Activated CD4-positive, CD25-positive, alpha-beta regulatory T cell treated with anti-CD3 and anti-CD28 coated beads, Interleukin-2, amount 50 U/mL, for 72 hours (primary cell): ENCODE measurements around the gene RAB36.
"Not testable (repeated sequence)": the region's sequence is repeated elsewhere in the genome, so short reads cannot be mapped to it uniquely, and the experiment has no call there.

Experiments
- DNase-seq: peaks from one replicate; pipeline ENCODE4 v3.0.0; 2021

The RAB36 gene

DNA sequence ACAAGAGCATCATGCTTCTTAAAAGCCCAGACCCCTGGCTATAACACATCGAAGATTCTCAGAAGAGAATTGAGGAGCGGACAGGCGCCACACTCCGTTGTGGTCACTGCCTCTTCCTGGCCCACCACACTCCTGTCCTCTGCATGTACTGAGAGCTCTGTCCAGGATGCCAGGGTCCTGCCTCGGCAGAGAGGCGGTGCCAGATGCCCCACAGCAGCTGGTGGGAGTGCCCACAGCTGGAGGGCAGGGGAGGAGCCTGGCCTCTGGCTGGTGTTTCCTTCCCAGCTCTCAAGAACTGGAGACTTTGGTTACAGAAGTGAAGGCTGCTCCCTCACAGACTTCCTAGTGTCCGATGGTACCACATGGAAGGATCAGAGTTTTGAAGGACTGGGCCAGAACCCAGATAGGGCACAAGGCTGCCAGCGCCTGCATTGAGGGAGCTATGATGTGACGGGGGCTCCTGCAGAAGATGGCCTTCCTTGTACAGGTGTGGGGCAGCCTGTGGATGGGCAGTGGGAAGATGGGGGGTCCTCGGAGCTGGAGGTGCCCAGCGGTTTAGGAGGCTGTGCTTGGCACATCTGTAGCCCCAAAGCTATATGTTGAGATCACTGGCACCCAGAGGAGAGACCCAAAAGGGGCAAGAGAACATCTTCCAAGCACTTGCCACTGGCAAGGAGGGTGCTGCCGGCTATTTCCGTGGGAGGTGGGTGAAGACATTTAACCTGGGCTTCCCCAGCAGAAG, 22.9 kb upstream of the RAB36 start:
- no peak for DNase-seq

DNA sequence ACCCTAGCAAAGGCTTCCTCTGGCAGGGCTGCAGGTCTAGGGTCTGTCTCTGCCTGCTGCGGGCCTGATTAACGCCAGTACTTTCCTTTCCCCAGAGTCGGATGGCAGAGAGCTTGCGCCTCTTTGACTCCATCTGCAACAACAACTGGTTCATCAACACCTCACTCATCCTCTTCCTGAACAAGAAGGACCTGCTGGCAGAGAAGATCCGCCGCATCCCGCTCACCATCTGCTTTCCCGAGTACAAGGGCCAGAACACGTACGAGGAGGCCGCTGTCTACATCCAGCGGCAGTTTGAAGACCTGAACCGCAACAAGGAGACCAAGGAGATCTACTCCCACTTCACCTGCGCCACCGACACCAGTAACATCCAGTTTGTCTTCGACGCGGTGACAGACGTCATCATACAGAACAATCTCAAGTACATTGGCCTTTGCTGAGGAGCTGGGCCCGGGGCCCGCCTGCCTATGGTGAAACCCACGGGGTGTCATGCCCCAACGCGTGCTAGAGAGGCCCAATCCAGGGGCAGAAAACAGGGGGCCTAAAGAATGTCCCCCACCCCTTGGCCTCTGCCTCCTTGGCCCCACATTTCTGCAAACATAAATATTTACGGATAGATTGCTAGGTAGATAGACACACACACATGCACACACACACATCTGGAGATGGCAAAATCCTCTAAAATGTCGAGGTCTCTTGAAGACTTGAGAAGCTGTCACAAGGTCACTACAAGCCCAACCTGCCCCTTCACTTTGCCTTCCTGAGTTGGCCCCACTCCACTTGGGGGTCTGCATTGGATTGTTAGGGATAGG, 22.1 kb upstream of the RAB36 start:
- no peak for DNase-seq

DNA sequence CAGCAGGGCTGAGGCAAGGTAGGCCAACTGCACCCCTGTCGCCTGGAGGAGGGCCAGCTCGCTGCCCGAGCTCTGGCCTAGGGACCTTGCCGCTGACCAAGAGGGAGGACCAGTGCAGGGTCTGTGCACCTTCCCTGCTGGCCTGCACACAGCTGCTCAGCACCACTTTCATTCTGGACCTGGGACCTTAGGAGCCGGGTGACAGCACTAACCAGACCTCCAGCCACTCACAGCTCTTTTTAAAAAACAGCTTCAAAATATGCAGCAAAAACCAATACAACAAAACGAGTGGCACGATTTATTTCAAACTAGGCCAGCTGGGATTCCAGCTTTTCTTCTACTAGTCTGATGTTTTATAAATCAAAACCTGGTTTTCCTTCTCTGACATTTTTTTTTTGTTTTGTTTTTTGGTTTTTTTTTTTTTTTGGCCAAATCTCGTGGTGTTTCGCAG, 21.4 kb upstream of the RAB36 start:
- no peak for DNase-seq

DNA sequence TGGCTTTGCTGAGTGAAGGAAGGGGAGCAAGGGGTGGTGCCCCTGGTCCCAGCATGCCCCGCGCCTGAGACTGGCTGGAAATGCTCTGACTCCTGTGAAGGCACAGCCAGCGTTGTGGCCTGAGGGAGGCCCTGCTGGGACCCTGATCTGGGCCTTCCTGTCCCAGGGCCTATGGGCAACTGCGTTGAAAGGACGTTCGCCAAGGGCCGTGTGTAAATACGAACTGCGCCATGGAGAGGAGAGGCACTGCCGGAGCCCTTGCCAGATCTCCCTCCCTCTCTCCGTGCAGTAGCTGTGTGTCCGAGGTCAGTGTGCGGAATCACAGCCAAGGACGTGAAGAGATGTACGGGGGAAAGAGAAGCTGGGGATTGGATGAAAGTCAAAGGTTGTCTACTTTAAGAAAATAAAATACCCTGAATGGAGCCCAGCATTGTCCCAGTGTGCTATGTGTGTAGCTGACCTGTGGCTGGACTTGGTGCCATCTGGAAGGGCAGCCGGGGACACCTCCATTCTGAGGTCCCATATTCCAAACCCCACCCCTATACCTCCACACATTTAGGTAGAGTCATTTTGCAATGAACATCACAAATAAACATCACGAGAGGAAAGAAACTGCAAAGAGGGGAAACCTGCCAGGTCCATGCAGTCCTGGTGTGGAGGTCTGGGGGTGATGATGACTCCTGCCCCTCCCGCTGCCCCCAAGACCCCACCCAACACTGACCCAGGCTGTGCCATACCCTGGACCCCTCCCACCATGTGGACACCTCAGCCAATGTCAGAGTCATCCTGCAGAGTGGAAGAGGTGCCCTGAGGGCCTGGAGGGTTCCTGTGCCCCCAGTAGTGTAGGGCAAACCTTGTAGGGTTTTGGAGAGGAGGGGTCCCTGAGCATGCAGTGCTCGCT, 20.4 kb upstream of the RAB36 start:
- DNase-seq = no peak

DNA sequence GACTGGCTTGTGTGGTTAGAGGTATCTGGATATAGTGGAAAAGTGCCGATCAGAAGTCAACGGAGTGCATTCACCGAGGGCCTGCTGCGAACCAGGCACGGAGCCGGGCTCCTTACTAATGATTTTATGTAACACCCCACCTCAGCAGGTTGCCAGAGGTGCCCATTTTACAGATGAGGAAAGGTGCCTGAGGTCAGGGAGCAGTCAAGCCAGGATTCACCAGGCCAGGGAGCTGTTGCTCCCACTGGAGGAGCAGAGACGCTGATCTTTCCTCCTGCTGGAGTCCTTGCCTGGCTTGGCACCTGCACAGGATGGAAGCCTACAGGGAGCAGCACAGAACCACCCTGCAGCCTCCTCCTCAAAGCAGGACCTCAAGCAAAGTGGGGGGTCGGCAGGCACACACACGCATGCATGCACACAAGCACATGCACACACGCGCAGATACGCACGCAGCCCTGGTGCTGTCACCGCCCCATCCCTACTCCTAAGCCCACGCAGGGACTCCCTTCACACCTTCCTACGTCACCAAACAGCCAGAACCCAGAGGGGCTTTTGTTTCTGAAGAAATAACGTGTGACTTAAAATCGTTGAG, 19.7 kb upstream of the RAB36 start:
- no peak for DNase-seq

DNA sequence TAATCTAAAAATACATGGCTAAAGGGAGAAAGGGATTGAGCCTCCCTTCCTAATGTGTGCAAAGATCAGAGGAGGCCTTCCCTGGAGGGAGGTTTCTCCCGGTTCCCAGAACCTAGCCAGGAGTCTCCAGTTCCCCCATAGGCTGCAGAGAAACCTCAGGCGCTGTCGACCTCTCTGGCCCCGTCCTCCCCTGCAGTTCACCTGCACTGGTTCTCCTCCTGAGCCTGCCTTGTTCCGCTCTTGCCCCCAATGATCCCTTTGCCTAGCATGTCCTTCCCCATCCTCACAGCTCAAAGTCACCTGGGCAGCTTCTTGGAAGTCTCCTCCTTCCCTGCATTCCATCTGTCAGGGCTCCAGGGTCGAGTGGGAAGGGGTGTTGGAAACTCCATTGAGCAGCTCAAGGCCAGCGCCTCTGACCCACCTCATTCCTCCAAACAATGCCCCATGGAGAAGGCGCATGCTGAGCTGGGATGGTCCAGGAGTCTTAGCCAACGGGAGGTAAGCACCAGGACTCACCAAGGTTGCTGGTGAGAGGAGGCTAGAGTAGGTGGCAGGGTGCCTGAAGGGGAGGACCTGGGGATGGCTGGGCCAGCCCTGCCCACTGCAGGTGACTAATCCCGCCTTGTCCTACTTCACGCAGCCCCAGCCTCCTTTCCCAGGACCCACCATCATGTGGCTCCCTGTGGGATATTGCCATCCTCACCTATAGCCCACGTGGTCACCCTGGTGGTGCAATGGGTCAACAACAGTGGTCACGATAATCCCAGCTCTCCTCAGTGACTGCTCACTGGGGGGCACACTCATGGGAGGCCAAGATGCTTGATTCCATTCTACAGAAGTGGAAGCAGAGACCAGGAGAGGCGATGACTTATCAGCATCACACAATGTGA, 18.9 kb upstream of the RAB36 start:
- DNase-seq = no peak

DNA sequence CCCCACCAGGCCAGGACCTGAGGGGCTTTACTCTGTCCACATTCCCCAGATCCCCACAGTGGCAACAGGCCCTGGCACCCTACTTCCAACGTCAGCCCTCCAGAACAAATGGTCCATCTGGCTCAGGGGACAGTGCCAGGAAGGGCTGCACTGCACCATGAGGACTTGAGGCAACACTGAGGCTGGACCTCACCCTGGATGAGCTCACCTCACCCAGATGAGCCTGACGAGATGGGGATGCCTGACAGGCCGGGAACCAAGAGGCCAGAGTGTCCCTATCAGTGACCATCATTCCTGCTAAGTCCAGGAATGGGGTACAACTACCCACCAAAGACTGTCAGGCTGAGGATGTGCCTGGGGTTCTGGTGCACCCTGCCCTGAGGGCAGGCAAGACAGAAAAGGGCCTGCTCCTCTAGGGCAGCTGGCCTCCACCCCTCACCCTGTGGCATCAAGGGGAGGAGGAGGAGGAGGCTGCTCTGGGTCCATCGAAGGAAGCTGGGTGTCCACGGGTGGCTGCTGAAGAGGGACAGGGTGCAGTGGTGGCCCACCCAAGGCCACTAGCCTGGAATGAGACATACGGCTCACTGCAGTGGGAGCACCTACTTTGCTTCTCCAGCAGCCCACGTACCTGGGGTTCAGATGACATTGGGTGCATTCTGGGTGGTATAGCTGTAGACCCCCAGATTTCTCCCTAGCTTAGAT, 18.1 kb upstream of the RAB36 start:
- DNase-seq = no peak

DNA sequence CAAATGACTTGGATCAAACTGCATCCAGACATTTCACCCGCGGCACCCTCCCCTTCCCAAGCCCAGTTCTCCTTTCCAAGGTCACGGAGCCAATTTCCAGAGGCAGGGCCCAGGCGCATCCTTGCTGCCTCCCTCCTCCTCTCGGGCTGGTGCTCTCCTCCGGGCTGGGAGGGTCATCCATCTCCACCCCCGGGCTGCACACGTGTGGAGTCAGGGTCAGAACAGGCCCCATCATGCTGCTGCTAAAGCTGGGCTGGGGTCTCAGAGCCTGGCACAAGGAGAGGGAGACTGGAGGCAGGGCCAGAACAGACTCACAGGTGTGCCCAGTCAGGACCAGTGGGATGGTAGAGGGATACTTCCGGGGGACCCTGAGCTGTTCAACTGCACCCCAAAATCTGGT, 17.5 kb upstream of the RAB36 start:
- no peak for DNase-seq

DNA sequence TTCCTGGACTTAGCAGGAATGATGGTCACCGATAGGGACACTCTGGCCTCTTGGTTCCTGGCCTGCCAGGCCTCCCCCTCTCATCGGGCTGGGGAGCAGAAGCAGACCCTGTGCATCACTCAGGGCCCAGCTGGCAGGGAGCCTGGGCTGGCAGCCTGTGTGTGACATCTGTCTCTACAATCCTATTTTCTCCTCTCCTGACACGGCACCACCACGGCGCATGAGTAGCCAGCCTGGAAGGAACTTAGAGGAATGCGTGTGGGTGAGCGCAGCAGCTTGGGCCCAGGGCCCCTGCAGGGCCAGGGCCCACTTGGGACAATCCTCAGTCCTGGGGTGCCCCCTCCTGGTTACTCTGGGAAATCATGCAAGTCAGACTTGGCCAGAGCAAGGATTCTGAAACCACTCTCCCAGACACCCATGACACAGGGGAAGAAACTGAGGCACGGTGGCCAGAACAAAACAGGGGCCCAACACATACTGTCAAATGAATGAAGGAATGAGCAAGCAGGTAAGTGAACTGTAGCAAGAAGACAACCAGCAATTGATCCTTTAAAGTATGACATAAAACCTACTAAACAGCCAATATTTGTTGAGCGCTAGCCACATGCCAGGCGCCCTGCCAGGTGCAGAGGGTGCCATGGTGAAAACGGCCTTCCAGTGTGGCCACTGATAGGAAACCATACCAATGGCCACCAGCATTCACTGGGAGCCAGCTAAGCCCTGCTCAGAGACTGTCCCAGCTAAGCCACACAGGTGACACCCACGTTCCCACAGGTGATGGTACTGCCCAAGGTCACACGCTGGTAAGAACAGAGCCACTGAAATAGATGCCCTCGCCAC, 16.8 kb upstream of the RAB36 start:
- DNase-seq = peak; percentile 64

DNA sequence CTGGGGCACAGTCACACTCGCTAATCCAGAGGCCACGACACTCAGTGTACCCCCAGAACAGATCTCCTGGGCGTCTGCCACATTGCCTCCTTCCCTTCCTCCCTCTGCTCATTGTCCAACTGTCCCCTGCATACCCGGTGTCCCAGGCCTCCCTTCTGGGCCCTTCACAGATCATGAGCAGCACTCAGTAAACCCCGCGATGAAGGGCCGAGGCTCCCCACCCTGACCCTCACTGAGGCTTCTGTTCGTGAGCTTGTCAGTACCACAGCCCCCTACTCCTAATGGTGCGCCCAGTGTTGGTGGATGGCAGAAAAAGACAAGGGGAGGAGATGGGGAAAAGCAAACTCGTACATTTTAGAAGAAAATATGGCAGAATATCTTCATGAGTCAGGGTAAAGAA, 16.1 kb upstream of the RAB36 start:
- DNase-seq = no peak

DNA sequence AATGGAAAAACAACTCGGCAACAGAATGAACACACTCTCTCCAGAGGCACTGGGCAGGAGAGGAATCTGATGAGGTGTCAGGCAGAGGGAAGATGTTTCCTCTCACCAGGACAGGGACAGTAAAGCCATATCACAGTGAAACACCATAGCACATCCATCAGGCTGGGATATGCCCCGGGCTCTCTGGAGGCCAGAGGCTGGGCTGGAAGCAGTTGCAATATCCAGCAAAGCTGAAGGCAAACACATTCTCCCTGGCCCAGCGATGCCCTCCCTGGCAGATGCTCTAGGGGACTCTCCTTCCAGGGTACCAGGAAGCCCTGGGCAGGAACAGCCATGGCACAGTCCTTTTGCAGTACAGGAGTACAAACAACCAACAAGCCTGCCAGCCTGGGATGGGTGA, 14.6 kb upstream of the RAB36 start:
- DNase-seq = no peak

DNA sequence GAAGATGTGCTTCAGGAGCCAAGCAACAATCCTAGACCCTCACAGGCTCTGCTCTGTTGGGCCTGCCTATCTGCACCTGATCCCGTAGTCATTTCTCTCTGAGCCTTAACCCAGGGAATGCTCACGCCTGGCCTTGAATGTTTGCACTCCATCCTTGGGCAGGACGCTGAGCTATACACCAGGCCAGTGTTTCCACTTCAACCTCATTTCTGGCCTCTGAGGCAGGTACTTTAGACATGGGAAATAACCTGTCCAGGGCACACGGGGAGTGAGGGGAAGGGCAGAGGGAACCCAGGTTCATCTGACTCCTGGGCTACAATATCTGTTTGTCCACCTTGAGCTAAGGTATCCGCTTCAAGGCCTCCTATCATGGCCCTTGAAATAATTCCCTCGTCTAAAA, 13.3 kb upstream of the RAB36 start:
- no peak for DNase-seq

DNA sequence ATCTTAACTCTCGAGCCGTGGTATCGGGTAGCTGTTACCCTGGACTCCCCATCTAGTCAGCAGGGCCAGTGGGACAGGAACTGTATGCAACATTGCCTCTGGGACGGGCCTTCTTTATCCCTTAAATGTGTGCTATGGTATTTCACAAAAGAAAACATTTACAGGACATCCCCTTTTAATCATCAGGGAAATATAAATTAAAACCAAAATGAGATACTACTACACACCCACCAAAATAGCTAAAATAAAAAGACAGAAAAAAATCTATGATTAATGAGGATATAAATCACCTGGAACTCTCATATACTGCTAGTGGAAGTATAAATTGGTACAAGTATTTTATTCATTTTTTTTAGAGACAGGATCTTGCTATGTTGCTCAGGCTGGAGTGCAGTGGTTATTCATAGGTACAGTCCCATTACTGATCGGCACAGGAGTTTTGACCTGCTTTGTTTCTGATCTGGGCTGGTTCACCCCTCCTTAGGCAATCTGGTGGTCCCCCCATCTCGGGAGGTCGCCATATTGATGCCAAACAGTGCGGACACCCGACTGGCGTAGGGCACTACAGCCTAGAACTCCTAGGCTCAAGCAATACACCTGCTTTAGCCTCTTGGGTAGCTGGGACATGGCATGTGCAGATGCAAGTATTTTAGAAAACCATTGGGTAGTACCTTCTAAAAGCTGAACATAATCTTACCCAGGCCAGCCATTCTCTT, 12.7 kb upstream of the RAB36 start:
- no peak for DNase-seq

DNA sequence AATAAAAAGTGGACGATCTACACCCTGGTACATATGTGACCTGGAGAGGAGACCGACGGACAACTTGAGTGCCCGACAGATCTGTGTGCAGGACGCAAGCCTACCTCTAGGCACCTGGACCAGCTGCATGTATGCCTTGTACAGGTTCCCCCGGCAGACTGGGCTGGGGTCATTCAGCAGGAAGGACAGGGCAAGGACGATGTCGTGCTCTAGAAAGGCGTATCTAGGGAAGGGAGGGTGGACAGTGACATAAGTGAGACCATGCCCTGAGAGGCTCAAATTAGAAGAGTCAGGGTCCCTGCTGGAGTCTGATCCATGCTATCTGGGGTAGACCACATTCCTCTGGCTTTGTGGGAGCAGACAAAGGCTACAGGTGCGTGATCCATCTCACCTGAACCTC, 11.4 kb upstream of the RAB36 start:
- no peak for DNase-seq

DNA sequence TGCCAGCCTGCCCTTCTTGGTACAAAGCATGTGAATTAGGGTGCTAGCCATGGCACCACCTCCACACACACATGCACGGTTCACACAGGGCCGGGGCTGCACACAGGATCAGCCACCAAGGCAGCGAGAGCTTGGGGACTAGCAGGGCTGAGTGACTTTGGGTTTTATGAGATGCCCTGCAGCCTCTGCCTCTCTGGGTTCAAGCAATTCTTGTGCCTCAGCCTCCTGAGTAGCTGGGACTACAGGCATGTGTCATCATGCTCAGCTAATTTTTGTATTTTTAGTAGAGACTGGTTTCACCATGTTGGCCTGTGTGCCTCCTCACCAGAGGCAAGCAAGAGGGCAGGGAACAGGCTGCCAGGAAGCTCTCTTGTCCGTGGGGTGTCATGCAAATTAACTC, 8.3 kb upstream of the RAB36 start:
- DNase-seq = not testable (repeated sequence)

DNA sequence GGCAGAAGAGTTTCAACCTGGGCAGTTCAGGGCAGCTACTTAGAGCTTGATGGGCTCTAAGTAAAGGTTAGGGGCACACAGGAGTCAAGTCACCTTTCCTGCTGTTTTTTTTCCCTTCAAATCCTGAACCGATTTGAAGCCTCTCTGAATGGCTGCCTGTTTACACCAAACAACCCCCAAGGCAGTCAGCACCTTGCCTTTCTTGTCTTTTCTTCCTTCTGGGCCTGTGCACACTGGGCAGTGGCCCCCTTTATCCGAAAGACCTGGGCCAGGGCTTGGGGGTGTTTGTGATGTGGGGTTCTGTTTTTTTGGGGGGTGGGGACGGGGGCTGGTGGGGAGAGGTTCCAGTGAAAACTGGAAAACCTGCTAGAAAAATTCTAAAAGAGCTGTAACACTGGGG, 7.8 kb upstream of the RAB36 start:
- no peak for DNase-seq

DNA sequence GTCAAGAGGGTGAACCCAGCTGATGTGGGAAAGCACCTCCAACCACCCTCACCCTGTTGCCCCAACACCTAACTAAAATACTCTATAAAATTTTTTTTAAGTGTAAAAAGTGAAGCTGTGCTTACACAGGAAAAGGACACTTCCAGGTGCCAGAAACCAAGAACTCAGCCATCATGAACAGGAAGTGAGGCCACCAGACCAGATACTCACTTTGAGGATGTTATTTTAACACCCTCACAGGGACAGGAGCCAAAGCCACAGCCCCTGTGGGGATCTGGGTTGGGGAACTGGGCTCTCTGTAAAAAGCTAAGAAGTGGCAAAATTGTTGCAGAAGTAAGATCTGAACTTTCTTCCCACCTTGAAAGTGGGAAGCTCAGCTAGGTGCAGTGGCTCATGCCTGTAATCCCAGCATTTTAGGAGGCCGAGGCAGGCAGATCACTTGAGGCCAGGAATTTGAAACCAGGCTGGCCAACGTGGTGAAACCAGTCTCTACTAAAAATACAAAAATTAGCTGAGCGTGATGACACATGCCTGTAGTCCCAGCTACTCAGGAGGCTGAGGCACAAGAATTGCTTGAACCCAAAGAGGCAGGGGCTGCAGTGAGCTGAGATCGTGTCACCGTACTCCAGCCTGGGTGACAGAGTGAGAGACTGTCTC, 7.2 kb upstream of the RAB36 start:
- no peak for DNase-seq

DNA sequence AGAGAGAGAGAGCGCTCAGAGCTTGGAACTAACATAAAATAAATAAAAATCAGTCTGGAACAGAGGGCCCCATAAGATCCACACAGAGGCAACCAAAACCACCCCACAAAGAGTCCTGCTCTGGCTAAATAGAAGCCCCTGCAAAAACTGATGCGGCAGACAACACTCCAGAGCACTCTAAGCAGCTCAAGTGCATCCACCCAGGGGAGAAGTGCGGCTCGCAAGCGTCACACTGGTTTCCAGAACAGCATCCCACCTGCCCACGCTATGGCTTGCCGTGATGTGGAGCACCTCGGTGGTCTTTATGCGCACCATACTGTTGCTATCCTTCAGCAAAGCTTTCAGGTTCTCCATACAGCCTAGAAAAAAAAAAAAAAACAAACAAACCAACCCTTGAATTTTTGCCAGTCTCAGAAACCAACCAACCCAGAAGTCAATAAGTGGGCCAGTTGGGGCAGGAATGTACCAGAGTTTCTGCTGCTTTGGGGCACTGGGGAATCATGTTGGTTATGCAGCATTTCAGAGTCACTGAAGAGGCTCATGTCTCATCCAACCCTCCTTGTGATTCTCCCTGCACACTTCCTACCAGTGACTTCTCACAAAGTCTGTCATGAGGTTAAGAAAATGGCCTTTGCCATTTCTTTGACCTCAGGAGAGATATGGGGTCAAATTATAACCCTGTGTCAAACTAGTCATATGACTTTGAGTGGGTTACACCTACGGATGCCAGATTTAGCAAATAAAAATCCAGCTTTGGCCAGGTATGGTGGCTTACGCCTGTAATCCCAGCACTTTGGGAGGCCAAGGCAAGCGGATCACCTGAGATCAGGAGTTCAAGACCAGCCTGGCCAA, 6.5 kb upstream of the RAB36 start:
- no peak for DNase-seq
